CD4-positive, alpha-beta memory T cell (primary cell): ENCODE measurements around the gene NUP133. TPM values are rescaled to one million over a fixed set of nuclear protein-coding genes. Genes with fewer than 3 reads are reported as not detected.

Experiments used
- CTCF ChIA-PET: fragments of 350-600 bp; sonication (Branson Sonifier 250); formaldehyde crosslinking; loops from one replicate; lab custom pipeline; 2021; ENCODE audit warnings: inconsistent platforms; ENCODE audit not compliant: partially characterized antibody; lab: Charles Lee
- POLR2A ChIA-PET: fragments of 350-600 bp; sonication (Branson Sonifier 250); formaldehyde crosslinking; loops from one replicate; lab custom pipeline; 2021; ENCODE audit not compliant: partially characterized antibody; lab: Charles Lee
- DNase-seq, 5 donors: peaks; one replicate each; pipeline versions ENCODE4 v3.0.0 to v3.0.0-alpha.2; 2020 to 2022; ENCODE audit warnings: mixed read lengths in 1 of 5
- H3K27ac ChIP-seq: one replicate; pipeline ENCODE4 v1.7.0; 2013; ENCODE audit warnings: low read depth, low read length
- H3K27me3 ChIP-seq: 2 replicates; pipeline ENCODE4 v1.7.0; 2013; ENCODE audit warnings: mild to moderate bottlenecking, low read length, moderate library complexity; ENCODE audit not compliant: insufficient read depth
- H3K36me3 ChIP-seq: 2 replicates; pipeline ENCODE4 v1.7.0; 2013; ENCODE audit warnings: mild to moderate bottlenecking, low read length, moderate library complexity; ENCODE audit not compliant: insufficient read depth
- H3K4me1 ChIP-seq: 2 replicates; pipeline ENCODE4 v1.7.0; 2013; ENCODE audit warnings: mild to moderate bottlenecking, low read length, moderate library complexity; ENCODE audit not compliant: insufficient read depth
- H3K4me3 ChIP-seq, 2 donors: one replicate each; pipeline ENCODE4 v1.7.0; 2013; ENCODE audit warnings: low read length in 2 of 2, mild to moderate bottlenecking in 1 of 2
- H3K9me3 ChIP-seq, 2 donors: one replicate each; pipeline ENCODE4 v1.7.0; 2013; ENCODE audit warnings: low read length in 2 of 2, control low read depth in 1 of 2; ENCODE audit not compliant: control insufficient read depth in 1 of 2
- H3K27ac Mint-ChIP-seq, 7 donors: one replicate each; pipeline ENCODE4 v1.8.0; 2020 to 2021; ENCODE audit warnings: mixed read lengths in 7 of 7, mild to moderate bottlenecking in 6 of 7, inconsistent platforms in 3 of 7, moderate library complexity in 3 of 7
- H3K27me3 Mint-ChIP-seq, 2 donors: one replicate each; pipeline ENCODE4 v1.8.0; 2020 to 2021; ENCODE audit warnings: mixed read lengths in 2 of 2
- H3K36me3 Mint-ChIP-seq, 2 donors: one replicate each; pipeline ENCODE4 v1.8.0; 2020 to 2021; ENCODE audit warnings: mixed read lengths in 2 of 2, inconsistent platforms in 1 of 2, mild to moderate bottlenecking in 1 of 2
- H3K4me1 Mint-ChIP-seq, 4 donors: one replicate each; pipeline ENCODE4 v1.8.0; 2020 to 2021; ENCODE audit warnings: mixed read lengths in 4 of 4, mild to moderate bottlenecking in 1 of 4
- H3K4me3 Mint-ChIP-seq, 8 donors: one replicate each; pipeline ENCODE4 v1.8.0; 2020 to 2021; ENCODE audit warnings: mixed read lengths in 8 of 8, mild to moderate bottlenecking in 7 of 8, moderate library complexity in 6 of 8, inconsistent platforms in 3 of 8
- H3K9me3 Mint-ChIP-seq, 8 donors: one replicate each; pipeline ENCODE4 v1.8.0; 2020 to 2021; ENCODE audit warnings: mixed read lengths in 8 of 8, mild to moderate bottlenecking in 5 of 8, inconsistent platforms in 3 of 8, moderate library complexity in 1 of 8
- intact Hi-C: fragments of 100-400 bp; cut with micrococcal nuclease; formaldehyde crosslinking; loops from one replicate; pipeline ENCODE4 v1.15.1; 2023
- polyA plus RNA-seq, 2 donors: library from polyadenylated mRNA; unstranded; fragments of 300-500 nt; fragmentation: Illumina TruSeq; gene quantifications; one replicate each; pipeline ENCODE4 v1.2.3, GENCODE V29; 2021
- total RNA-seq, 2 experiments: library from RNA; stranded (reverse); gene quantifications; one replicate each; pipeline ENCODE4 v1.2.3, GENCODE V29; 2021

The NUP133 gene
- total and polyA plus RNA-seq, 4 experiments from 2014 or later, result 16.8 to 48.4 (median 32.2) TPM

DNA sequence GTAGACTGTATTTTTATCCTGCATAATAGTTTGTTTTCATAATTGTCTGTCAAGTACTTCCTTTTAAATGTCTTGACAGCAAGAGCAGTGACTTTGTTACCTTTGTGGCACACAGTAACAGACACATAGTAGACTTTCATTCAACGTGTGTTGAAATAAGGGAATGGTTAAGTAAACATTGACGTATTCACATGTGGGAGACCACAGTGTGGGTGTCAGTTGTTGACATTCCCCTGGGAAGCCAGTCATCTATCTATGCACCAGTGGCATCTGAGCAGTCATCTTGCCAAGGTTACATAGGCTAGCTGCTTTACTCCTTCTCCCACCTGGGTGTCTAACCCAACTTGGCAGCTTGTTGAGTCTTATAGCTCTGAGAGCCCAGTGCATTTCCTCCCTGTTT, 1.4 kb upstream of the NUP133 start:
- Mint-ChIP-seq H3K36me3 (peaks cover 0 to 15% of the 10 kb centered on the region in 2 donors), H3K4me3 (peak overlapping the region in 7 of 8 donors; percentile 40 to 95 (median 55)), H3K27me3 (peaks cover 0 to 2% of the 10 kb centered on the region in 2 donors), H3K9me3 (peaks cover 0 to 6% (median 0%) of the 10 kb centered on the region in 8 donors), H3K27ac (peak overlapping the region in 5 of 7 donors; percentile 97 to 99 (median 98)), H3K4me1 (peaks cover 16 to 39% (median 31%) of the 10 kb centered on the region in 4 donors)
- Histone ChIP-seq H3K9me3 (no peaks in the 10 kb centered on the region), H3K36me3 (no peaks in the 10 kb centered on the region), H3K27ac (no peak overlapping the region), H3K27me3 (no peaks in the 10 kb centered on the region), H3K4me1 (peaks cover 22% of the 10 kb centered on the region), H3K4me3 (no peak overlapping the region)
- DNase-seq, result no peak
- ChIA-PET CTCF (interaction anchor here (0.6 to 4.5 kb wide), 3 partner anchors 49 to 255 kb away, joined by 3 to 35 read pairs (median 18); partner anchors contain the start of gene ABCB10), POLR2A (interaction anchor here (1.2 to 3.8 kb wide), 5 partner anchors 49 to 256 kb away, joined by 3 to 32 read pairs (median 16); partner anchors contain the start of genes ABCB10, CCSAP and RAB4A)
- intact Hi-C loops, result loop anchor here (2.0 to 5.0 kb wide), 3 partner anchors 115 to 1402 kb away; partner anchors contain the start of genes MRPL55 and RAB4A

GRCh38 chr1:229508823-229509337, 739 bp upstream of the NUP133 start:
- intact Hi-C loops, result loop anchor here (1.0 to 5.0 kb wide), 6 partner anchors 48 to 1402 kb away; partner anchors contain the start of genes MRPL55 and RAB4A
- H3K4me1 Mint-ChIP-seq, result peaks cover 18 to 40% (median 31%) of the 10 kb centered on the region in 4 donors
- POLR2A ChIA-PET, result interaction anchor here (0.9 to 3.8 kb wide), 13 partner anchors 12 to 1103 kb away, joined by 3 to 32 read pairs (median 5); partner anchors contain the start of genes ABCB10, CCSAP, GALNT2 and RAB4A
- H3K4me3 ChIP-seq, result peak overlapping the region; percentile 90 to 93
- no peaks in the 10 kb centered on the region for H3K9me3 ChIP-seq
- H3K27ac Mint-ChIP-seq, result peak overlapping the region; percentile 97 to 99 (median 98)
- peak overlapping the region; percentile 87 for H3K27ac ChIP-seq
- no peaks in the 10 kb centered on the region for H3K27me3 ChIP-seq
- H3K4me3 Mint-ChIP-seq, result peak overlapping the region; percentile 87 to 95 (median 92)
- no peak for DNase-seq
- peaks cover 0 to 20% of the 10 kb centered on the region in 2 donors for H3K36me3 Mint-ChIP-seq
- H3K4me1 ChIP-seq, result peaks cover 22% of the 10 kb centered on the region
- H3K9me3 Mint-ChIP-seq, result peaks cover 0 to 6% (median 0%) of the 10 kb centered on the region in 8 donors
- CTCF ChIA-PET, result interaction anchor here (1.0 to 4.5 kb wide), 5 partner anchors 12 to 845 kb away, joined by 3 to 35 read pairs (median 12); no protein-coding TSS in a partner anchor
- peaks cover 0 to 2% of the 10 kb centered on the region in 2 donors for H3K27me3 Mint-ChIP-seq
- H3K36me3 ChIP-seq, result no peaks in the 10 kb centered on the region

DNA sequence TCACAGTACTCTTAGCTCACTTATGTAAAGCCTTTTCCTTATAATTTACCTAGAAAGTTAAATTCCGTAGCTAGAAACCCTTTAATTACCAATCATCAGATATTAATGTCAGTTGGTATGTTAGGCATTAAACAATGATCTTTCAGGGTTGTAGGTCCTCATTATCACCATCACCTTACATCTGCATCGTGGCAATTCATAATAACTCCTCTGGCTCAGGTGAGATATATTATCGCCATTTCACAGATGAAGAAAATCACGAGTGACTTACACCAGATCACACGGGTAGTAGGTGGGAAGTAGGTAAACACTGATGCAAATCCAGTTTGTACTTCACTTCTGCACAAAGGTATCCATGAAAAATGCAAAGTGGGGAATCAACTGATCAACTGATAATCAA, 639 bp downstream of the NUP133 start:
- Mint-ChIP-seq H3K9me3 (peaks cover 0 to 6% (median 0%) of the 10 kb centered on the region in 8 donors), H3K27me3 (peaks cover 0 to 2% of the 10 kb centered on the region in 2 donors), H3K4me3 (peak overlapping the region; percentile 87 to 95 (median 92)), H3K4me1 (peaks cover 21 to 40% (median 32%) of the 10 kb centered on the region in 4 donors), H3K36me3 (peaks cover 0 to 25% of the 10 kb centered on the region in 2 donors), H3K27ac (peak overlapping the region; percentile 96 to 99 (median 98))
- no peak for DNase-seq
- Histone ChIP-seq H3K4me3 (peak overlapping the region; percentile 90 to 93), H3K36me3 (no peaks in the 10 kb centered on the region), H3K4me1 (peaks cover 22% of the 10 kb centered on the region), H3K9me3 (no peaks in the 10 kb centered on the region), H3K27me3 (no peaks in the 10 kb centered on the region), H3K27ac (peak overlapping the region; percentile 87)
- POLR2A ChIA-PET, result interaction anchor here (1.4 to 3.8 kb wide), 7 partner anchors 20 to 1101 kb away, joined by 3 to 32 read pairs (median 15); partner anchors contain the start of genes ABCB10, CCSAP, RAB4A and TRIM11
- intact Hi-C loops, result loop anchor here (5.0 kb wide), 2 partner anchors 235 to 1400 kb away; partner anchors contain the start of genes MRPL55 and RAB4A
- CTCF ChIA-PET, result interaction anchor here (1.5 to 4.5 kb wide), 4 partner anchors 25 to 770 kb away, joined by 3 to 35 read pairs (median 15); no protein-coding TSS in a partner anchor

GRCh38 chr1:229506633-229507032, 1.5 kb downstream of the NUP133 start:
- Mint-ChIP-seq H3K4me1 (peaks cover 21 to 40% (median 32%) of the 10 kb centered on the region in 4 donors), H3K27me3 (peaks cover 0 to 2% of the 10 kb centered on the region in 2 donors), H3K36me3 (peaks cover 5 to 29% of the 10 kb centered on the region in 2 donors), H3K4me3 (peak overlapping the region; percentile 32 to 93 (median 64)), H3K27ac (peak overlapping the region in 6 of 7 donors; percentile 36 to 98 (median 64)), H3K9me3 (peaks cover 0 to 6% (median 0%) of the 10 kb centered on the region in 8 donors)
- Histone ChIP-seq H3K36me3 (no peaks in the 10 kb centered on the region), H3K4me1 (peaks cover 22% of the 10 kb centered on the region), H3K4me3 (no peak overlapping the region), H3K9me3 (no peaks in the 10 kb centered on the region), H3K27me3 (no peaks in the 10 kb centered on the region), H3K27ac (no peak overlapping the region)
- intact Hi-C loops, result loop anchor here (5.0 kb wide), 2 partner anchors 234 to 1399 kb away; partner anchors contain the start of genes MRPL55 and RAB4A
- no peak for DNase-seq
- ChIA-PET POLR2A (interaction anchor here (2.8 kb wide), 1 partner anchor 52 kb away, joined by 32 read pairs; the partner anchor contains the start of gene ABCB10), CTCF (interaction anchor here (0.7 to 3.5 kb wide), 4 partner anchors 8 to 1144 kb away, joined by 3 to 12 read pairs (median 4); no protein-coding TSS in a partner anchor)

- intact Hi-C loops, result no loop called here
- no peaks in the 10 kb centered on the region for H3K27me3 Mint-ChIP-seq
- no peaks in the 10 kb centered on the region for H3K9me3 ChIP-seq
- H3K36me3 ChIP-seq, result peaks cover 54% of the 10 kb centered on the region
- H3K27ac ChIP-seq, result no peak overlapping the region
- H3K4me1 ChIP-seq, result no peaks in the 10 kb centered on the region
- H3K27ac Mint-ChIP-seq, result no peak overlapping the region
- H3K27me3 ChIP-seq, result no peaks in the 10 kb centered on the region
- H3K4me3 ChIP-seq, result no peak overlapping the region
- H3K36me3 Mint-ChIP-seq, result peaks cover 57 to 70% of the 10 kb centered on the region in 2 donors
- H3K4me1 Mint-ChIP-seq, result peaks cover 0 to 4% (median 0%) of the 10 kb centered on the region in 4 donors
- ChIA-PET CTCF (interaction anchor here (1.5 to 3.1 kb wide), 3 partner anchors 9 to 20 kb away, joined by 4 to 10 read pairs (median 4); no protein-coding TSS in a partner anchor), POLR2A (no interaction called here)
- H3K9me3 Mint-ChIP-seq, result no peaks in the 10 kb centered on the region
- H3K4me3 Mint-ChIP-seq, result no peak overlapping the region
- DNase-seq, result no peak
These were observed 12.4 kb downstream of the NUP133 start for GRCh38 chr1:229495782-229496181.

DNA sequence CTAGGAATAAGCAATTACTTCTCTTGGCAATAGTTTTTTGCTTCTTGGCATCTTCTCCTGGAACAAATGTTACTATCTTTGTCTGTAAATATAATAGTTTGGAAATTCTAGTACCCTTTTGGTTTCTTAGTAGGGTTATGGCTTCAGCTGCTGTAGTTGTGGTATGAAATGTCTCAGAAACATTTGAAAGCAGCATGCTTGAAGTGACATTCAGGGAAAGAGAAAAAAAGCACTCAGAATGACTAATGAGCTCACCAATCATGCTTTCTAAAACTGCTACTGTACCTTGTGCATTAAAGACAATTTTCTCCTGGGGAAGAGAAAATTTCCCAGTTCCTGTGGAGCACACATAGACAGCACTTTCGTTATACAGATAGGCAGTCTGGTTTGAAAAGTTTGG, 21.0 kb downstream of the NUP133 start:
- Mint-ChIP-seq H3K9me3 (peaks cover 0 to 3% (median 0%) of the 10 kb centered on the region in 8 donors), H3K27ac (no peak overlapping the region), H3K4me1 (peaks cover 2 to 7% (median 3%) of the 10 kb centered on the region in 4 donors), H3K36me3 (peaks cover 57 to 66% of the 10 kb centered on the region in 2 donors), H3K4me3 (no peak overlapping the region), H3K27me3 (no peaks in the 10 kb centered on the region)
- Histone ChIP-seq H3K27ac (no peak overlapping the region), H3K4me1 (no peaks in the 10 kb centered on the region), H3K4me3 (no peak overlapping the region), H3K27me3 (no peaks in the 10 kb centered on the region), H3K36me3 (peaks cover 57% of the 10 kb centered on the region), H3K9me3 (no peaks in the 10 kb centered on the region)
- no peak for DNase-seq
- CTCF ChIA-PET, result interaction anchor here (1.1 to 2.0 kb wide), 3 partner anchors 9 to 231 kb away, joined by 3 to 7 read pairs (median 4); no protein-coding TSS in a partner anchor
- intact Hi-C loops, result no loop called here
- POLR2A ChIA-PET, result no interaction called here
